Measurements from ENCODE around the gene SETBP1. TPM values are rescaled to one million over a fixed set of nuclear protein-coding genes. Genes with fewer than 3 reads are reported as not detected.

Gene SETBP1
- total RNA-seq, 4 donors from 2014 or later: 7.8 to 16.6 (median 11.7) TPM

GRCh38 chr18:44942073-44942472 is 261.4 kb downstream of the SETBP1 start:
- intact Hi-C loops (cut with DNase I; ENCODE audit: low total_unique reads): no loop called here
- no peak for DNase-seq (ENCODE audit: low spot score in 2 of 2)
- H3K4me3 ChIP-seq (ENCODE audit: low read depth, poor library complexity, severe bottlenecking): no peak overlapping the region
- 85 to 97% methylated on average over 2 of the region's 2 CpGs for WGBS, 2 donors
- TF ChIP-seq POLR2A (IDR thresholded peaks at IDR 0.05) (no peak), CTCF (IDR thresholded peaks at IDR 0.05) (no peak)

- DNase-seq (ENCODE audit: low spot score in 2 of 2): no peak
- H3K4me3 ChIP-seq (ENCODE audit: low read depth, poor library complexity, severe bottlenecking): no peak overlapping the region
- no peak for TF ChIP-seq CTCF (IDR thresholded peaks at IDR 0.05)
- TF ChIP-seq POLR2A (IDR thresholded peaks at IDR 0.05): no peak
- intact Hi-C loops (cut with DNase I; ENCODE audit: low total_unique reads): no loop called here
- WGBS, 2 donors: 73 to 88% methylated on average over 2 of the region's 2 CpGs
These were observed 262.7 kb downstream of the SETBP1 start for GRCh38 chr18:44943311-44943881.

DNA sequence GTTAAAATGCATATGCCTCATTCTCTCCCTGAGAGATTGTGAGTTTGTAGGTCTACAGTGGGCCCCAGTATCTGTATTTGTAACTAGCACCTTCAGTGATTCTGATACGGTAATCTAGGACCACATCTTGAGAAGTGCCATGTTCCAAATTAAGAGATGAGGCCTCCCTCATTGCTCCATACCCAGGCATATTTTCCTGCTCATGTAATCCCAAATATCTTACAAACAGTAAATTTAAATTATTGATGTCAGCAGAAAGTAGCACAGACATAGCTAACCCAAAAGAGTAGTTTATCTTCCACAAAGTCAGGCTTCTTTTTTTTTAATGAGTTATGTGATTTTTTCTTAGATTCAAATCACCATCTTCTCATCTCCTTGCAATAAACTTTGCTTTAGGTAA is 263.8 kb downstream of the SETBP1 start:
- intact Hi-C loops (cut with DNase I; ENCODE audit: low total_unique reads): no loop called here
- DNase-seq (ENCODE audit: low spot score in 2 of 2): no peak
- 68 to 79% methylated on average over 1 of the region's 1 CpG for WGBS, 2 donors
- TF ChIP-seq CTCF (IDR thresholded peaks at IDR 0.05) (no peak), POLR2A (IDR thresholded peaks at IDR 0.05) (no peak)
- no peak overlapping the region for H3K4me3 ChIP-seq (ENCODE audit: low read depth, poor library complexity, severe bottlenecking)

DNA sequence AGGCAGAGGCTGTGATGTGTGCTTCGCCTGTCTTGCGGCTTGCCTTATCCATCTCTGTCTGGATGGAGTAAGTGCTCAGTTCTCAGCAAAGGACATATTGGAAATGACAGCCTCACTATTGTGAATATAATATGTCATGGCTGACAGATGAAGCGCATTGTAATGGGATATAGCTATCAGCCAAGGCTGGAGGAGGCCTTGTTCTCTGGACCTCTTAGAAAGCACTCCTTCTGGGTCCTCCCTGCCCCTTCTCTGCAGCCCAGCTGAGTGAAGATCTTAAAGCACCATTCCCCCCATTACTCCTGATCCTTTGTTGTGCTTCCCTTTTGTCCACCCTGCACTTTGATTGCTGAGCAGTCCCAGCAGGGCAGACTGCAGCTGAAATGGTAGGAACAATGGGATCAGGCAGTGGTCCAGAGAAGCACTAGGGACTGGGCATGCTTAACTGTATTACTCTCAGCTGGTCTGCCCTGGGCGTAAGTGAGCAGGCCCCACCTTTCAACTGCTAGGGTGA is 265.3 kb downstream of the SETBP1 start:
- no peak for TF ChIP-seq CTCF (IDR thresholded peaks at IDR 0.05)
- no peak for TF ChIP-seq POLR2A (IDR thresholded peaks at IDR 0.05)
- 69 to 88% methylated on average over 4 of the region's 4 CpGs for WGBS, 2 donors
- no peak overlapping the region for H3K4me3 ChIP-seq (ENCODE audit: low read depth, poor library complexity, severe bottlenecking)
- no peak for DNase-seq (ENCODE audit: low spot score in 2 of 2)
- intact Hi-C loops (cut with DNase I; ENCODE audit: low total_unique reads): no loop called here

DNA sequence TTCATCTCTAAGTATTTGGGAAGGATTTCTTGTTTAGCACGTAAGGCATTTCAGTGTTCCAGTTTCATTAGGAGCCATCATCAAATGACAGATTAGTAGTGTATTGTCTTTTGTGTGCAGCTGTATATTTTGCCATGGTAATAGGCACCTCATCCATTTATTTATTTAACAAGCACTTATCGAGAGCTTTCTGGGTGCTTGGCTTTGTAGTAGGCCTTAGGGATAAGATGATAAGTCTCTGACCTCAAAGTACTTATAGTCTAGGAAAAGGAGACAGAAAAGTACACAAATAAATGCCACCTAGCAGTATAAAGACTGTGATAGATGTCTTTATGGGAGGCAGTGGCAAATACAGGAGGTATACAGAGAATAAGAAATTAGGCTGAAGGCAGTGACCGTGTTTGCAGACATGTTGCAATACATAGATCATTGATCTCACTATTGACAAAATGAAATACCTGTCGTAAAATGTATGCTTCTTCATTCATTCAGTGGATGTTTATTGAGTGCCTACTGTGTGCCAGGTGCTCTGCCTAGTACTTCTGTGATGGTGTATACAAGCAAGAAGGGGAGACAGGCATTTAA is 265.9 kb downstream of the SETBP1 start:
- 97% methylated on average over 4 of the region's 4 CpGs for WGBS, 2 donors
- TF ChIP-seq POLR2A (IDR thresholded peaks at IDR 0.05) (no peak), CTCF (IDR thresholded peaks at IDR 0.05) (no peak)
- intact Hi-C loops (cut with DNase I; ENCODE audit: low total_unique reads): no loop called here
- no peak overlapping the region for H3K4me3 ChIP-seq (ENCODE audit: low read depth, poor library complexity, severe bottlenecking)
- no peak for DNase-seq (ENCODE audit: low spot score in 2 of 2)

DNA sequence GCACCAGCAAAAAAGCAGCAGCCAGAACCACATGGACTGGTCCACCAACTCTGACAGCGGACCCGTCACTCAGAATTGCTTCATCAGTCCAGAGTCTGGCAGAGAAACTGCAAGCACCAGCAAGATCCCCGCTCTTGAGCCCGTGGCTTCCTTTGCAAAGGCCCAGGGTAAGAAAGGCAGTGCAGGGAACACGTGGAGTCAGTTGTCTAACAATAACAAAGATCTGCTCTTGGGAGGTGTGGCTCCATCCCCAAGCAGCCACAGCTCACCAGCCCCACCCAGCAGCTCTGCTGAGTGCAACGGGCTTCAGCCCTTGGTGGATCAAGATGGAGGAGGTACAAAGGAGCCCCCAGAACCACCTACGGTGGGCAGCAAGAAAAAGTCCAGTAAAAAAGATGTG is 269.3 kb downstream of the SETBP1 start:
- H3K4me3 ChIP-seq (ENCODE audit: low read depth, poor library complexity, severe bottlenecking): no peak overlapping the region
- TF ChIP-seq CTCF (IDR thresholded peaks at IDR 0.05): no peak
- TF ChIP-seq POLR2A (IDR thresholded peaks at IDR 0.05): no peak
- intact Hi-C loops (cut with DNase I; ENCODE audit: low total_unique reads): no loop called here
- DNase-seq (ENCODE audit: low spot score in 2 of 2): no peak
- WGBS, 2 donors: 91 to 92% methylated on average over 7 of the region's 7 CpGs

All from lower leg skin (tissue), 4 donors.